ENCODE results near the gene DLG2.

The DLG2 gene

GRCh38 chr11:83455356-83455755 lies 2171.8 kb downstream of the DLG2 start:
- Histone ChIP-seq H3K4me3 (ENCODE audit: low read length) (no peak overlapping the region), H3F3A (ENCODE audit: insufficient read depth, low read length) (no peaks in the 10 kb centered on the region), H3K36me3 (replicated peaks; ENCODE audit: insufficient read depth, low read length) (no peaks in the 10 kb centered on the region), H3K9ac (ENCODE audit: low read length) (no peak overlapping the region), H2AFZ (ENCODE audit: low read length) (no peak overlapping the region), H3K9me2 (replicated peaks; ENCODE audit: insufficient read depth, low read length) (no peaks in the 10 kb centered on the region), H3K4me1 (ENCODE audit: low read length) (no peaks in the 10 kb centered on the region), H3K4me2 (ENCODE audit: low read depth, low read length) (no peak overlapping the region), H4K20me1 (ENCODE audit: insufficient read depth, low read length) (no peaks in the 10 kb centered on the region), H3K79me2 (ENCODE audit: low read length) (no peaks in the 10 kb centered on the region), H3K27me3 (replicated peaks; ENCODE audit: insufficient read depth, low read length) (no peaks in the 10 kb centered on the region), H3K27ac (ENCODE audit: low read length) (no peak overlapping the region), H3K9me3 (replicated peaks; ENCODE audit: insufficient read depth, low read length) (no peaks in the 10 kb centered on the region)
- TF ChIP-seq EZH2phosphoT487 (IDR thresholded peaks at IDR 0.05; ENCODE audit: low read length) (no peak), EZH2 (optimal IDR thresholded peaks at IDR 0.05; ENCODE audit: low read depth, low read length) (no peak), CTCF (IDR thresholded peaks at IDR 0.05; ENCODE audit: low read length) (no peak)
- no peak for DNase-seq

GRCh38 chr11:83454674-83455073 lies 2172.5 kb downstream of the DLG2 start:
- H3F3A ChIP-seq (ENCODE audit: insufficient read depth, low read length), result no peaks in the 10 kb centered on the region
- H3K36me3 ChIP-seq (replicated peaks; ENCODE audit: insufficient read depth, low read length), result no peaks in the 10 kb centered on the region
- H3K9me2 ChIP-seq (replicated peaks; ENCODE audit: insufficient read depth, low read length), result no peaks in the 10 kb centered on the region
- no peak overlapping the region for H2AFZ ChIP-seq (ENCODE audit: low read length)
- H3K4me2 ChIP-seq (ENCODE audit: low read depth, low read length), result no peak overlapping the region
- no peak overlapping the region for H3K27ac ChIP-seq (ENCODE audit: low read length)
- H4K20me1 ChIP-seq (ENCODE audit: insufficient read depth, low read length), result no peaks in the 10 kb centered on the region
- H3K27me3 ChIP-seq (replicated peaks; ENCODE audit: insufficient read depth, low read length), result no peaks in the 10 kb centered on the region
- H3K79me2 ChIP-seq (ENCODE audit: low read length), result no peaks in the 10 kb centered on the region
- H3K9me3 ChIP-seq (replicated peaks; ENCODE audit: insufficient read depth, low read length), result no peaks in the 10 kb centered on the region
- DNase-seq, result no peak
- TF ChIP-seq EZH2 (optimal IDR thresholded peaks at IDR 0.05; ENCODE audit: low read depth, low read length), result no peak
- no peak for TF ChIP-seq CTCF (IDR thresholded peaks at IDR 0.05; ENCODE audit: low read length)
- no peak overlapping the region for H3K4me3 ChIP-seq (ENCODE audit: low read length)
- H3K4me1 ChIP-seq (ENCODE audit: low read length), result no peaks in the 10 kb centered on the region
- no peak overlapping the region for H3K9ac ChIP-seq (ENCODE audit: low read length)

GRCh38 chr11:83449338-83449913 lies 2177.7 kb downstream of the DLG2 start:
- DNase-seq, result no peak
- Histone ChIP-seq H2AFZ (ENCODE audit: low read length) (no peak overlapping the region), H3K27me3 (replicated peaks; ENCODE audit: insufficient read depth, low read length) (no peaks in the 10 kb centered on the region), H3K9ac (ENCODE audit: low read length) (no peak overlapping the region), H3K4me2 (ENCODE audit: low read depth, low read length) (no peak overlapping the region), H3K4me1 (ENCODE audit: low read length) (no peaks in the 10 kb centered on the region), H3K36me3 (replicated peaks; ENCODE audit: insufficient read depth, low read length) (no peaks in the 10 kb centered on the region), H3F3A (ENCODE audit: insufficient read depth, low read length) (no peaks in the 10 kb centered on the region), H3K9me3 (replicated peaks; ENCODE audit: insufficient read depth, low read length) (no peaks in the 10 kb centered on the region), H3K27ac (ENCODE audit: low read length) (no peak overlapping the region), H3K4me3 (ENCODE audit: low read length) (no peak overlapping the region), H3K79me2 (ENCODE audit: low read length) (no peaks in the 10 kb centered on the region), H4K20me1 (ENCODE audit: insufficient read depth, low read length) (no peaks in the 10 kb centered on the region), H3K9me2 (replicated peaks; ENCODE audit: insufficient read depth, low read length) (no peaks in the 10 kb centered on the region)
- TF ChIP-seq EZH2phosphoT487 (IDR thresholded peaks at IDR 0.05; ENCODE audit: low read length) (no peak), CTCF (IDR thresholded peaks at IDR 0.05; ENCODE audit: low read length) (no peak), EZH2 (optimal IDR thresholded peaks at IDR 0.05; ENCODE audit: low read depth, low read length) (no peak)

All from MM.1S (cell line).